PC-9 (cell line): ENCODE data around the gene LHFPL2. TPM values are rescaled to one million over a fixed set of nuclear protein-coding genes. Genes with fewer than 3 reads are reported as not detected.

Source experiments
- BruUV-seq: library from RNA; stranded (reverse); fragments of 400-500 nt; replicated peaks from 2 replicates; lab custom pipeline; 2021; lab: Mats Ljungman, UMichigan
- CTCF ChIA-PET: fragments of 300-600 bp; sonication (Branson Sonifier 250); formaldehyde crosslinking; loops from one replicate; lab custom pipeline; 2022; ENCODE audit warnings: antibody characterized with exemption; lab: Charles Lee
- POLR2A ChIA-PET: fragments of 300-600 bp; sonication (Branson Sonifier 250); formaldehyde crosslinking; loops from one replicate; lab custom pipeline; 2022; ENCODE audit warnings: antibody characterized with exemption; ENCODE audit not compliant: unreplicated experiment; lab: Charles Lee
- DNase-seq, 2 experiments: peaks; one replicate each; pipeline versions ENCODE4 v3.0.0 to v3.0.0-alpha.2; 2015 to 2022; ENCODE audit warnings: mixed read lengths in 1 of 2
- H2AFZ ChIP-seq: fragments of 200-600 bp; sonication (generic); 2 replicates; pipeline ENCODE4 v1.8.1; 2017; ENCODE audit warnings: antibody characterized with exemption
- H3F3A ChIP-seq: fragments of 200-600 bp; sonication (generic); 2 replicates; pipeline ENCODE4 v1.8.1; 2017; ENCODE audit warnings: antibody characterized with exemption, mild to moderate bottlenecking, low read depth; ENCODE audit not compliant: insufficient read depth
- H3K27ac ChIP-seq: fragments of 200-600 bp; sonication (generic); 2 replicates; pipeline ENCODE4 v1.6.1; 2016; ENCODE audit warnings: mixed run types
- H3K27me3 ChIP-seq: fragments of 200-600 bp; sonication (generic); 2 replicates; pipeline ENCODE4 v1.6.1; 2016; ENCODE audit warnings: low read depth, mixed run types; ENCODE audit not compliant: insufficient read depth
- H3K36me3 ChIP-seq: fragments of 200-600 bp; sonication (generic); 2 replicates; pipeline ENCODE4 v1.6.1; 2016; ENCODE audit warnings: low read depth, mixed run types
- H3K4me1 ChIP-seq: fragments of 200-600 bp; sonication (generic); replicated peaks from 2 replicates; pipeline ENCODE4 v1.6.1; 2016; ENCODE audit warnings: mixed run types; ENCODE audit not compliant: insufficient read depth
- H3K4me2 ChIP-seq: fragments of 200-600 bp; sonication (generic); 2 replicates; pipeline ENCODE4 v1.6.1; 2017; ENCODE audit warnings: mixed run types
- H3K4me3 ChIP-seq: fragments of 200-600 bp; sonication (generic); 2 replicates; pipeline ENCODE4 v1.6.1; 2016; ENCODE audit warnings: mixed run types
- H3K79me2 ChIP-seq: fragments of 200-600 bp; sonication (generic); 2 replicates; pipeline ENCODE4 v1.6.1; 2017; ENCODE audit warnings: low read depth, mixed run types
- H3K9me2 ChIP-seq: fragments of 200-600 bp; sonication (generic); 2 replicates; pipeline ENCODE4 v1.8.1; 2017; ENCODE audit warnings: mild to moderate bottlenecking; ENCODE audit not compliant: insufficient read depth
- H3K9me3 ChIP-seq: fragments of 200-600 bp; sonication (generic); 2 replicates; pipeline ENCODE4 v1.8.1; 2016; ENCODE audit warnings: low read depth; ENCODE audit not compliant: insufficient read depth
- H4K20me1 ChIP-seq: fragments of 200-600 bp; sonication (generic); 2 replicates; pipeline ENCODE4 v1.8.1; 2017; ENCODE audit not compliant: insufficient read depth
- EZH2 ChIP-seq: fragments of 200-600 bp; sonication (generic); IDR thresholded peaks from 2 replicates; pipeline ENCODE4 v1.8.0; 2017; ENCODE audit warnings: antibody characterized with exemption, low read depth
- intact Hi-C: fragments of 100-400 bp; cut with micrococcal nuclease; formaldehyde crosslinking; loops from one replicate; pipeline ENCODE4 v1.10.0; 2022; ENCODE audit not compliant: unreplicated experiment
- total RNA-seq: library from RNA; stranded (reverse); gene quantifications from 2 replicates; pipeline ENCODE4 v1.2.3, GENCODE V29; 2021
- TF ChIP-seq, protein P1 (sequence below): fragments of 200-600 bp; sonication (generic); conservative IDR thresholded peaks from 2 replicates; pipeline ENCODE4 v1.6.1; 2017; ENCODE audit warnings: mixed run types, antibody characterized with exemption, mild to moderate bottlenecking, moderate library complexity

LHFPL2 gene
- total RNA-seq, 1 experiment from 2014 or later = 10.1 TPM

DNA sequence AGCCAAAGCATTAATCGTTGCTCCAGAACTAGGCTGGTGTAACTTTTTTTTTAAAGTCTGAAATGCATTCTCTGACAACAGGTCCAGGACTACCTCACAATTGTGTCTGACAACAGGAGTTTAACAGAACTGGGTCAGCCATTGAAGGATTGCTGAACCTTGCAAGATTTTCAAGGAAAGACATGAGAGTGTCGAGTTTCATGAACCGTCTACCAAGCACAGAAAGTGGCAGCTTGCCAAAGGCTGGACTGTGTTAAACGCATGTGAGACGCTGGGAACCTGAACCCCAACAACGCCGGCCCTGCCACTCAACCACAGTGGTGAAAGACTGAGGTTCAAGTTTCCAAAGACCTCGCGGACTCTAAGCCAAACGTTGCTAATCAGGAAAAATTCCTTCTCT is 79.1 kb downstream of the LHFPL2 start:
- H4K20me1 ChIP-seq = no peaks in the 10 kb centered on the region
- H2AFZ ChIP-seq = no peak overlapping the region
- peaks cover 8% of the 10 kb centered on the region for H3K4me1 ChIP-seq
- intact Hi-C loops = no loop called here
- peaks cover 19% of the 10 kb centered on the region; the same call in 1 of the 2 replicates for H3K79me2 ChIP-seq
- H3K4me3 ChIP-seq = no peak overlapping the region
- POLR2A ChIA-PET = no interaction called here
- CTCF ChIA-PET = no interaction called here
- no peaks in the 10 kb centered on the region for H3K27me3 ChIP-seq
- peak in 1 of 2 experiments; percentile 72 for DNase-seq
- peaks cover 5% of the 10 kb centered on the region; the same call in 1 of the 2 replicates for H3F3A ChIP-seq
- TF ChIP-seq, protein P1, sequence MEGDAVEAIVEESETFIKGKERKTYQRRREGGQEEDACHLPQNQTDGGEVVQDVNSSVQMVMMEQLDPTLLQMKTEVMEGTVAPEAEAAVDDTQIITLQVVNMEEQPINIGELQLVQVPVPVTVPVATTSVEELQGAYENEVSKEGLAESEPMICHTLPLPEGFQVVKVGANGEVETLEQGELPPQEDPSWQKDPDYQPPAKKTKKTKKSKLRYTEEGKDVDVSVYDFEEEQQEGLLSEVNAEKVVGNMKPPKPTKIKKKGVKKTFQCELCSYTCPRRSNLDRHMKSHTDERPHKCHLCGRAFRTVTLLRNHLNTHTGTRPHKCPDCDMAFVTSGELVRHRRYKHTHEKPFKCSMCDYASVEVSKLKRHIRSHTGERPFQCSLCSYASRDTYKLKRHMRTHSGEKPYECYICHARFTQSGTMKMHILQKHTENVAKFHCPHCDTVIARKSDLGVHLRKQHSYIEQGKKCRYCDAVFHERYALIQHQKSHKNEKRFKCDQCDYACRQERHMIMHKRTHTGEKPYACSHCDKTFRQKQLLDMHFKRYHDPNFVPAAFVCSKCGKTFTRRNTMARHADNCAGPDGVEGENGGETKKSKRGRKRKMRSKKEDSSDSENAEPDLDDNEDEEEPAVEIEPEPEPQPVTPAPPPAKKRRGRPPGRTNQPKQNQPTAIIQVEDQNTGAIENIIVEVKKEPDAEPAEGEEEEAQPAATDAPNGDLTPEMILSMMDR = no peak
- TF ChIP-seq EZH2 = no peak
- H3K27ac ChIP-seq = no peak overlapping the region
- no peak overlapping the region for H3K4me2 ChIP-seq
- H3K9me2 ChIP-seq = no peaks in the 10 kb centered on the region
- peaks cover 21% of the 10 kb centered on the region for H3K36me3 ChIP-seq
- no TSS peak for BruUV-seq
- 0 out of 2 replicates have a peak, but pooled peaks cover 6% of the 10 kb centered on the region for H3K9me3 ChIP-seq

DNA sequence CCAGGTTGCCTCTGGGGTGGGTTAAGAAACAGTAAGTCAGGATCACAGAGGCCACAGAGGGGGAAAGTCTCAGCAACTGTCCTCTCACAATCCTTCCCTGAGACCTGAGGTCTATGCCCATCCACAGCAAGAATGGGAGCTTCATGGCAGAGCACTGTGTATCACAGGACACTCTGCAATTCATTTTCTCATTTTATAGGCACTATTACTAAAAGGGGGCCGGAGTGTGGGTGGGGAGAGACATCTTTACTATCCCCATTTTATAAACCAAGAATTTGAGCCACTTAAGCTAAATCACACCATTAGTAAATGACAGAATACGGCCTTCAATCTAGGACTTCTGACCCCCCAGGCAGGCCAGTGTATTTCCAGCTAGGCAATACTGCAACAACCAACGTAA is 79.9 kb downstream of the LHFPL2 start:
- Histone ChIP-seq H3K9me2 (no peaks in the 10 kb centered on the region), H3K4me2 (no peak overlapping the region), H3K27ac (no peak overlapping the region), H3K36me3 (peaks cover 24% of the 10 kb centered on the region), H3K4me3 (no peak overlapping the region), H4K20me1 (no peaks in the 10 kb centered on the region), H3F3A (peaks cover 5% of the 10 kb centered on the region; the same call in 1 of the 2 replicates), H3K27me3 (no peaks in the 10 kb centered on the region), H3K79me2 (peaks cover 19% of the 10 kb centered on the region; the same call in 1 of the 2 replicates), H3K4me1 (peaks cover 14% of the 10 kb centered on the region), H2AFZ (no peak overlapping the region), H3K9me3 (0 out of 2 replicates have a peak, but pooled peaks cover 6% of the 10 kb centered on the region)
- no TSS peak for BruUV-seq
- intact Hi-C loops = no loop called here
- POLR2A ChIA-PET = no interaction called here
- TF ChIP-seq, protein P1 = no peak
- no peak for TF ChIP-seq EZH2
- CTCF ChIA-PET = no interaction called here
- DNase-seq = no peak

DNA sequence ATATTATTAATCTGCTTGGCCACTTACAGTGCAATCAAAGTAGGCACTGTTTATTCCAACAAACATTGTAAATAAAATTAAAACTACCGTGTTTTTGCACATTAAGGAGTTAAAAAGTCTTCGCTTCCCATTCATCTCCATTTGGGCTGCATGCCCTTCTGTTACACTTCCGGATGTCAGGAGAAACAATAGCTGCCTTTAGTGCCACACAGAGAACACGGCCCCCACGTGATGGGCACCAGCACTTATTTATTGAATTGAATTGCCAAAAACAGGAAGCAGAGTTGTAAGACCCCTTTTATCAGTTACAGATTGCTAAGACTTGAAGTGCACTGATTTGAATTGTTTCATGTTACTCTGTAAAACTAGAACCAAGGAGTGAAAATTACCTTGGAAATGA is 80.4 kb downstream of the LHFPL2 start:
- ChIA-PET CTCF (no interaction called here), POLR2A (no interaction called here)

More for the DNA sequence above, 80.4 kb downstream of the LHFPL2 start:
- no peaks in the 10 kb centered on the region for H3K27me3 ChIP-seq
- no peaks in the 10 kb centered on the region for H3K9me2 ChIP-seq
- 0 out of 2 replicates have a peak, but pooled peaks cover 6% of the 10 kb centered on the region for H3K9me3 ChIP-seq
- no peak for TF ChIP-seq EZH2
- intact Hi-C loops = no loop called here
- H3K79me2 ChIP-seq = peaks cover 15% of the 10 kb centered on the region; the same call in 1 of the 2 replicates
- H2AFZ ChIP-seq = no peak overlapping the region
- BruUV-seq = no TSS peak
- H3K4me2 ChIP-seq = no peak overlapping the region
- peaks cover 5% of the 10 kb centered on the region; the same call in 1 of the 2 replicates for H3F3A ChIP-seq
- no peak for DNase-seq
- no peak overlapping the region for H3K4me3 ChIP-seq
- H3K27ac ChIP-seq = no peak overlapping the region
- H3K36me3 ChIP-seq = peaks cover 24% of the 10 kb centered on the region
- peaks cover 14% of the 10 kb centered on the region for H3K4me1 ChIP-seq
- no peaks in the 10 kb centered on the region for H4K20me1 ChIP-seq
